GM19463 (cell line): ENCODE results near the gene SPTLC3.

Source experiments
- ATAC-seq: cut with Tn5 transposase; IDR thresholded peaks from one replicate; pipeline ENCODE4 v1.9.1; 2021; ENCODE audit warnings: mild to moderate bottlenecking, moderate library complexity; ENCODE audit not compliant: unreplicated experiment

SPTLC3 gene

GRCh38 chr20:13089950-13090469 lies 81.2 kb downstream of the SPTLC3 start:
- no peak for ATAC-seq

- ATAC-seq = no peak
Observed at GRCh38 chr20:13092111-13092510, 83.3 kb downstream of the SPTLC3 start.

GRCh38 chr20:13094976-13095375 lies 86.2 kb downstream of the SPTLC3 start:
- ATAC-seq = no peak

GRCh38 chr20:13098720-13099355 lies 90.1 kb downstream of the SPTLC3 start:
- no peak for ATAC-seq

GRCh38 chr20:13099676-13100075 lies 90.9 kb downstream of the SPTLC3 start:
- no peak for ATAC-seq

- ATAC-seq = no peak
Observed at GRCh38 chr20:13101276-13101675, 92.5 kb downstream of the SPTLC3 start.

- ATAC-seq = no peak
Observed at GRCh38 chr20:13101706-13102105, 92.9 kb downstream of the SPTLC3 start.

- no peak for ATAC-seq
Observed at GRCh38 chr20:13102237-13102636, 93.5 kb downstream of the SPTLC3 start.

DNA sequence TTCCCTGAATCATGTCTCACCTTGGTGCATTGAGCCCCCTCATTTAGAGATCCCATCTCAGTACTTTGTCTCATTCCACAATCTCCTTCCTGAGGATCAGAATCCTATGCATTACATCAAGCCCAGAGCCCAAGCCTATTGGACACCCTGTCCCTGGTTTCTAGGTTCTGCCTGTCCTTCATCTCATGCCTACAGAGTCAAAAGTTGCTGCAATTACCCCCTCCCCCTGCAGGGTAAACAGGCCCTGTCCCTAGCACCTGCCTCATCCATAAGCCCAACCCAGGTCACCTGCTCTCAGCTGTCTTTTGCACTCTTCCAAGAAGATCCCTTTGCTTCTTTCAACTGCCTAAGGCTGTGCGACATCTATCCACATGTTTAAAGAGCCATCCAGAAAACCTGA lies 93.9 kb downstream of the SPTLC3 start:
- no peak for ATAC-seq

- no peak for ATAC-seq
Observed at GRCh38 chr20:13105039-13105438, 96.3 kb downstream of the SPTLC3 start.

- no peak for ATAC-seq
Observed at GRCh38 chr20:13105864-13106457, 97.2 kb downstream of the SPTLC3 start.

DNA sequence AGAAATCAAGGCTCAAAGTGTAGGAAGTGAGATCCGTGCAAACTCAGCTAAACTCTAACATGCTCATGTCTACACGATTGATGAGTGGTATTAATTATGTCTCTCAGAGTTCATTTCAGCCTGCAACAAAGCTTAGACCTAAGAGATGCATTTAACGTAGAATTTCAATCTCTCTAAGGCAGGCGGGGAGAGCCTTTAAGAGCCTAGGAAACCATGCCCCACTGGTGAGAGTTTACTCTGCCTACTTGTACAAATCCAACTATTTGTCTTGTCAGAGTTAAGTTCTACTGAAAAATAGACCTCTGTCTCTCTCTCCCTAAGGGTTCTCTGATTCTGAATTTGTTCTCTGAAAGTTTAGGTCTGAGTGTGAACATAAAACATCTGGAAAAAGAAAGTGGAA lies 100.9 kb downstream of the SPTLC3 start:
- ATAC-seq = no peak

GRCh38 chr20:13110796-13111195 lies 102.0 kb downstream of the SPTLC3 start:
- ATAC-seq = no peak

DNA sequence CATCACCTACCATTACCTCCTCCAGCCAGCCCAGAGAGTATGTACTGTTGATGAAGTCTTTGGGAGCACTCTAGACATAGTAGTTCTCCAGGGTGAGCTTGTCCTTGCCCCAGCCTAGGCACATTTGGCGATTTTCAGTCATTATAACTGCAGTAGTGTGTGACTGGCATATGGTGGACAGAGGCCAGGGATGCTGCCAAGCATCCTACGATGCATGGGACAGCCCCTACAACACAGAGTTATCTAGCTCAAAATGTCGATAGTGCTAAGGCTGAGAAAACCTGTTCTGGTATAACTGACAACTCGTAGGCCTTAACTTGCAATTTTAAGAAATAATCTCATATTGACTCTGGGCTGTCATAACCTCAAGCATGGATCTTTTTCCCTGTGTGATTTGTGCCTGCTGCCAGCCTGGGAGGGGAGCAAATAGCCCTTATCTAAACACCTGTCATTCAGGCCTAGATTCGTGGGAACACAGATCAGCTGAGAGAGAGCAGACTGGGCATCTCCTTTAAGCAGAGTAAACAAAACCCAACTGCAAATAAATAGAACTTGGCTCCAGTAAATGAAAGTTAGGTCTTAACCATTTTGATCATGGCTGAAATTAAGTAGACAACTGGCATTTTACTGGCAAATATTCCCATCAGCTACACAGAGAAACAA lies 102.6 kb downstream of the SPTLC3 start:
- ATAC-seq = no peak

GRCh38 chr20:13113731-13114130 lies 105.0 kb downstream of the SPTLC3 start:
- no peak for ATAC-seq

- ATAC-seq = no peak
Observed at GRCh38 chr20:13117200-13117599, 108.4 kb downstream of the SPTLC3 start.

DNA sequence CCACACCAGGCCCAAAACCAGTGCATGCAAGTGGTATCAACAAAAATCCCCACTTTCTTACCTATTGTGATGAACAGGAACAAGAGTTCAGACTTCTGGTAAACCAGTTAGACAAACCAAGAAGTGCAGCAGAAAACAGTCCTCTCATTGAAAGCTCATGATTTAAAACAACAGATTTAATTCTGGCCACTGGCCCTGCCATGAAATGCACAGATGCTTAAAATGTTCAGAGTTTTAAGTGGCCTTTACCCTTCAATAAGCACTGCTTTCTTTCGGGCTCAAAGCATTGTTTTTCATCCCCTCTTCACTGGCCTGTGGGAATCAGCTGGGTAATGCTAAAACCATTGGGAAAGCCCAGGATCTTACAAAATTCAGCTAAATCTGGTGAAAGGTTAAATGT lies 109.9 kb downstream of the SPTLC3 start:
- ATAC-seq = no peak

DNA sequence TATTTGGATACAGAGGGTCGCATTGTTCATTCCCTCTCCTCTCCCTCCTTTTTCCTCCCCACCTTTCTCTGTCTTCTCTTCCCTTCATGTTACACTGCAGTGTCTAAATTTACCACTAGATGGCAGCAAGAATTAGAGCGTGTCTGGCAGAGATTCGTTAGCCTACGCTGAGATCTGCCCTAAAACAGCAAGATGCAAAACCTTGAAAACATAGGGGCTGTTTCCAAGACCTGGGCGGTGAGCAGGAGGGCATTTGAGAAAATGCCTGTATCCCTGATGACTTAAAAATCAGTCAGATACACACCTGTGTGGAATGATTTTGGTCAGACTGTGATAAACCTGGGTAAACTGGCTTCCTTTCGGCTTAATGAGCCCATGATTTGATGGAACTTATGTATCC lies 110.8 kb downstream of the SPTLC3 start:
- peak; percentile 45 for ATAC-seq

DNA sequence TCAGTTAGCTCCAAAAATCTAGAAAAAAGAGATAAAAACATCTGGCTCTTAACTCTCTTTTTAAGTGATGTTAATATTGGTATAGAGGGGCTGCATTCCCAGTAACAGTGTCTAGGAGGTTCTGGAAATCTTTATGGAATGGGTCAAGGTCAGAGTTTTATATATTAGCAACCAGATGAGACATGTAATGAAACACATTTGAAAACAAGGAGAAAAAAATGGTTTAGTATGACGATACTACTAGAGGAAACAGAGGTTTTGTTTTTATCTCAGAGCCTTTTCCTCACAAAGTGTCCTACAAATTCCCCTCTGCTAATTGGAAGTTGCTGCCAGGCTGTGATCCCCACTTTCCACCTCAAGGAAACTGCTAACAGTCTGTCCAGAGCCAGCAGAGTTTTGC lies 111.7 kb downstream of the SPTLC3 start:
- no peak for ATAC-seq

DNA sequence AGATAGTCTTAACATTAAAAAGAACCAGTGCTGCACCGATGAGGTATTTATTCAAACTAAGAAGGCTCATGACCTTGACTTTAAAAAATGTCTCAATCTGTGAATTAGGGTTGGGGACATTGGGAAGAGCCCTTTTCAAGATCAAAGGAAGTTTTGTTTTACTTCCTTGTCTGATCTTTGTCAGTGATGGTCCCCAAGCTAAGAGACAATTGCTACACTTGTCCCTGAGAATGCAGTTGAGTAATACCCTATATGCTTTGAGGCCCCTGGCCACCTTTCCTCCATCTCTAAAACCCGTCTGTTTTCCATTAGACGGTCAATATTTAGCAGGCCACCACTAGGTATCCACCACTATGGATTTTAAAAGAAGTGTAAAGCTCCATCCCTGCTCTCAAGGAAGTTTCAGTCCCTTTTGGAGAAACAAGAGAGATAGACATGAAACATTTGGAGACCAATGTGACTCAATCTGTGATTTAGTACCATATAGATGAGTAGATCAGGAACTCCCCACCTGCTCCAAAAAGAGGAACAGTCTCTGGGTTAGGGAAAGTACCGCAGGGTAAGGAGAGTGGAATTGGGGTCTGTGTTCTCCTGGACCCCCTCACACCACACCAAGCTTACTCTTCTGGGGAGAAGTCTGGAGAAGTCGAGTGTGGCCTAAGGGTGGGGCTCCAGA lies 113.2 kb downstream of the SPTLC3 start:
- peak; percentile 70 for ATAC-seq

DNA sequence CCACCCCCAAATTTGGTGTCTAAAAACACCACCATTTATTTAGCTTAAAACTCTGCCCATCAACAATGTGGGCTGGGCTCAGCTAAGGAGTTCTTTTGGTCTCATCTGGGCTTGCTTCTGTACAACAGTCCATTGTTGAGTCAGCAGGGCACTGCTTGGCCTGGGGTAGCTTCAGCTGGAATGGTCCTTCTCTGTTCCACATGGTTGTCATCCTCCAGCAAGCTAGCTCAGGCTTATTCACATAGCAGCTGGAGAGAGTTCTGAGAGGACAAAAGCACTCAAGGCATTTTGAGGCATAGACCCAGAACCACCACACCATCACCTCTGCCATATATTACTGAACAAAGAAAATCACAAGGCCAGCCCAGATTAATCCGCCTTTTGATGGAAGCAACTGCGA lies 116.7 kb downstream of the SPTLC3 start:
- ATAC-seq = no peak

- no peak for ATAC-seq
Observed at GRCh38 chr20:13128173-13128572, 119.4 kb downstream of the SPTLC3 start.
